GM12878 (cell line): ENCODE data around the gene TARS3. TPM values are rescaled to one million over a fixed set of nuclear protein-coding genes. Genes with fewer than 3 reads are reported as not detected.

ENCODE experiments used
- BACH1 ChIP-seq: fragments of 450-650 bp; IDR thresholded peaks from 2 replicates; pipeline ENCODE4 v1.6.1; 2017; ENCODE audit warnings: mild to moderate bottlenecking, borderline replicate concordance
- BCL11A ChIP-seq: IDR thresholded peaks from 2 replicates; pipeline ENCODE4 v1.6.1; 2011; ENCODE audit warnings: low read depth, low read length
- MTA3 ChIP-seq: IDR thresholded peaks from 2 replicates; pipeline ENCODE4 v1.6.1; 2012; ENCODE audit warnings: low read length, inconsistent platforms, borderline replicate concordance
- SPI1 ChIP-seq: IDR thresholded peaks from 2 replicates; pipeline ENCODE4 v1.6.1; 2011; ENCODE audit warnings: low read depth, mild to moderate bottlenecking, low read length, moderate library complexity, borderline replicate concordance; ENCODE audit not compliant: insufficient read depth
- SRF ChIP-seq, 2 experiments: IDR thresholded peaks; 2 replicates each; pipeline ENCODE4 v1.6.1; 2011; ENCODE audit warnings: low read depth in 2 of 2, low read length in 2 of 2, mild to moderate bottlenecking in 1 of 2, moderate library complexity in 1 of 2
- SUPT20H ChIP-seq: IDR thresholded peaks from 2 replicates; pipeline ENCODE4 v1.6.1; 2011; ENCODE audit warnings: low read depth, mild to moderate bottlenecking, low read length, moderate library complexity, borderline replicate concordance; ENCODE audit not compliant: control insufficient read depth
- polyA plus RNA-seq, 11 experiments: library from polyadenylated mRNA; depleted of rRNA in 4 of 11; unstranded in 6 of 11; stranded (reverse) in 5 of 11; fragments of >200 nt; fragmentation: Nextera tagmentation in 4 of 11; fragmentation: Illumina TruSeq in 1 of 11; extraction: Ambion mirVana in 4 of 11; extraction: Trizol in 1 of 11; gene quantifications; 1 replicate in 1 of 11; 2 replicates in 10 of 11; pipeline versions ENCODE4 v1.2.1 to v1.2.3, GENCODE V29; 2011 to 2016; ENCODE audit warnings: inconsistent platforms in 2 of 11, missing spikeins in 2 of 11, low read depth in 1 of 11
- total RNA-seq, 4 experiments: library from RNA; depleted of rRNA in 3 of 4; stranded (reverse); fragments of >200 nt in 3 of 4; fragmentation: Illumina TruSeq in 1 of 4; extraction: Trizol in 1 of 4; gene quantifications; 2 replicates each; pipeline versions ENCODE4 v1.2.1 to v1.2.3, GENCODE V29; 2013 to 2021
- TF ChIP-seq, protein P1 (sequence below): fragments of 450-650 bp; IDR thresholded peaks from 2 replicates; pipeline ENCODE4 v1.6.1; 2017; ENCODE audit warnings: mild to moderate bottlenecking, moderate library complexity
- TF ChIP-seq, protein P2 (sequence below): fragments of 450-650 bp; IDR thresholded peaks from 2 replicates; pipeline ENCODE4 v1.6.1; 2017; ENCODE audit warnings: antibody characterized with exemption, mild to moderate bottlenecking, moderate library complexity

The TARS3 gene
- total and polyA plus RNA-seq, 10 of the 15 experiments (the other 5 are each of a cell fraction or from before 2014, with no cell fraction given), result 1.4 to 7.8 (median 5.3) TPM

DNA sequence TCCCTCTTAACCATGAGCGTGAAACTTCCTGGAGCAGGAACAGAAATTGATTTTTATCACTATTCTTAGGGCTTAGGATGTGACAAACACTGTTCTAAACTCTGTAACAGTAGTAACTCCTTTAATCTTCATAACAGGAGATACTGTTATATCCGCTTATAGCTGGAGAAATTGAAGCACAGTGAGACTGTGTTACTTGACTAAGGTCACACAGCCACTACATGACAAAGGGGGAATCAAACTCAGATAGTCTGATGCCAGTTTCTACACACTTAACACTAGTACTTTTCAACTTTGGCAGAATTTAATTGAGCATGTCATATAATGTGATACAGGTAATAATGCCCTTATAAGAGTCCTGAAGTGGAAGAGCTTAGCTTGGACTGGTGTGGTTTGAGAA, 800 bp upstream of the TARS3 start (continued):
- TF ChIP-seq, protein P1, sequence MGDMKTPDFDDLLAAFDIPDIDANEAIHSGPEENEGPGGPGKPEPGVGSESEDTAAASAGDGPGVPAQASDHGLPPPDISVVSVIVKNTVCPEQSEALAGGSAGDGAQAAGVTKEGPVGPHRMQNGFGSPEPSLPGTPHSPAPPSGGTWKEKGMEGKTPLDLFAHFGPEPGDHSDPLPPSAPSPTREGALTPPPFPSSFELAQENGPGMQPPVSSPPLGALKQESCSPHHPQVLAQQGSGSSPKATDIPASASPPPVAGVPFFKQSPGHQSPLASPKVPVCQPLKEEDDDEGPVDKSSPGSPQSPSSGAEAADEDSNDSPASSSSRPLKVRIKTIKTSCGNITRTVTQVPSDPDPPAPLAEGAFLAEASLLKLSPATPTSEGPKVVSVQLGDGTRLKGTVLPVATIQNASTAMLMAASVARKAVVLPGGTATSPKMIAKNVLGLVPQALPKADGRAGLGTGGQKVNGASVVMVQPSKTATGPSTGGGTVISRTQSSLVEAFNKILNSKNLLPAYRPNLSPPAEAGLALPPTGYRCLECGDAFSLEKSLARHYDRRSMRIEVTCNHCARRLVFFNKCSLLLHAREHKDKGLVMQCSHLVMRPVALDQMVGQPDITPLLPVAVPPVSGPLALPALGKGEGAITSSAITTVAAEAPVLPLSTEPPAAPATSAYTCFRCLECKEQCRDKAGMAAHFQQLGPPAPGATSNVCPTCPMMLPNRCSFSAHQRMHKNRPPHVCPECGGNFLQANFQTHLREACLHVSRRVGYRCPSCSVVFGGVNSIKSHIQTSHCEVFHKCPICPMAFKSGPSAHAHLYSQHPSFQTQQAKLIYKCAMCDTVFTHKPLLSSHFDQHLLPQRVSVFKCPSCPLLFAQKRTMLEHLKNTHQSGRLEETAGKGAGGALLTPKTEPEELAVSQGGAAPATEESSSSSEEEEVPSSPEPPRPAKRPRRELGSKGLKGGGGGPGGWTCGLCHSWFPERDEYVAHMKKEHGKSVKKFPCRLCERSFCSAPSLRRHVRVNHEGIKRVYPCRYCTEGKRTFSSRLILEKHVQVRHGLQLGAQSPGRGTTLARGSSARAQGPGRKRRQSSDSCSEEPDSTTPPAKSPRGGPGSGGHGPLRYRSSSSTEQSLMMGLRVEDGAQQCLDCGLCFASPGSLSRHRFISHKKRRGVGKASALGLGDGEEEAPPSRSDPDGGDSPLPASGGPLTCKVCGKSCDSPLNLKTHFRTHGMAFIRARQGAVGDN, result no peak
- no peak for TF ChIP-seq SRF (IDR thresholded peaks at IDR 0.05; ENCODE audit: low read depth in 2 of 2, low read length in 2 of 2)
- TF ChIP-seq, protein P2, sequence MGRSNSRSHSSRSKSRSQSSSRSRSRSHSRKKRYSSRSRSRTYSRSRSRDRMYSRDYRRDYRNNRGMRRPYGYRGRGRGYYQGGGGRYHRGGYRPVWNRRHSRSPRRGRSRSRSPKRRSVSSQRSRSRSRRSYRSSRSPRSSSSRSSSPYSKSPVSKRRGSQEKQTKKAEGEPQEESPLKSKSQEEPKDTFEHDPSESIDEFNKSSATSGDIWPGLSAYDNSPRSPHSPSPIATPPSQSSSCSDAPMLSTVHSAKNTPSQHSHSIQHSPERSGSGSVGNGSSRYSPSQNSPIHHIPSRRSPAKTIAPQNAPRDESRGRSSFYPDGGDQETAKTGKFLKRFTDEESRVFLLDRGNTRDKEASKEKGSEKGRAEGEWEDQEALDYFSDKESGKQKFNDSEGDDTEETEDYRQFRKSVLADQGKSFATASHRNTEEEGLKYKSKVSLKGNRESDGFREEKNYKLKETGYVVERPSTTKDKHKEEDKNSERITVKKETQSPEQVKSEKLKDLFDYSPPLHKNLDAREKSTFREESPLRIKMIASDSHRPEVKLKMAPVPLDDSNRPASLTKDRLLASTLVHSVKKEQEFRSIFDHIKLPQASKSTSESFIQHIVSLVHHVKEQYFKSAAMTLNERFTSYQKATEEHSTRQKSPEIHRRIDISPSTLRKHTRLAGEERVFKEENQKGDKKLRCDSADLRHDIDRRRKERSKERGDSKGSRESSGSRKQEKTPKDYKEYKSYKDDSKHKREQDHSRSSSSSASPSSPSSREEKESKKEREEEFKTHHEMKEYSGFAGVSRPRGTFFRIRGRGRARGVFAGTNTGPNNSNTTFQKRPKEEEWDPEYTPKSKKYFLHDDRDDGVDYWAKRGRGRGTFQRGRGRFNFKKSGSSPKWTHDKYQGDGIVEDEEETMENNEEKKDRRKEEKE, result no peak
- no peak for TF ChIP-seq BCL11A
- no peak for TF ChIP-seq MTA3
- no peak for TF ChIP-seq BACH1
- TF ChIP-seq SUPT20H, result no peak
- TF ChIP-seq SPI1, result no peak
